ENCODE measurements around the gene IGF1. TPM values are rescaled to one million over a fixed set of nuclear protein-coding genes. Genes with fewer than 3 reads are reported as not detected.

The IGF1 gene
- total RNA-seq, 1 experiment from 2014 or later: not detected

DNA sequence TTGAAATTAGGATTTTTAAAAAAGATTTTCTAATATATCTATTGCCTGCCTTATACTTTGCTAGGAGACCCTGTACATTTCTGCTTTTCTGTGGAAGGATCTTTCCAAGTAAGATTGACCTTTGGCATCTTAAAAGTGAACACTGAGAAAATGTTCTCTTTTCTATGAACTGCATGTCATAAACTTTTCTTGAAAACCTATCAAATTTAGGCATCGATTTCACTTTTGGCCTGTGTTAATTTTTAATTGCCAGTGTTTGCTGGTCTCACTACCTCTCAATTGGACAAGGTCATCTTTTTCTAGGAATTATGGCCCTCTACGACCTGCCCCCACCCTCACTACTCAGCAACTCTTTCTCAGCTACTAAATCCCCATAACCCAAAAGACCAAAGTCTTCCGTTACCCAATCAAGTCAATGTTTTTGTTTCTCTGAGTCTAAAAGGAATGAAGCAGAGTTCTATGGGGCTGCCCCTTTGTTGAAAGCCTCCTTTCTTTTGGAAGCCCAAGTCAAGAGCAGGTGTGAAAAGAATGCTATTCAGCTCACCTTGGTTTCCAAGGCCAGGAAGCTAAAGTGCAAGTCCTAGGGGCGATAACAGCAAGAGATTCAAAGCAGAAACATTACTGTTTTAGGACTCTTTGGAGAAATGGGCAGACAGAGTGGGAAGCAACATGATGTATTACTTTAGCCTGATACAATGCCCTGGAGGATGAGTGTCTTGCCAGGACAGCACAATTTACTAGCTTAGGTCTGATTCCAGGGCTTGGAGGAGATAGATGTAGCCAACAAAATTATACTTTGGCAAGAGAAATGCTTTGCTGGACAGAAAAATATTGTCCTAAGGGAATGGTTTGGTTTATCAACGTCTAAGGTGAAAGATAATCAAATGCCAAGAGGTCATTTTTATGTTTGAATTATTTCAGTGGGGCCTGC is 55.0 kb downstream of the IGF1 start:
- H3K27ac Mint-ChIP-seq (ENCODE audit: unreplicated experiment): no peak overlapping the region
- TF ChIP-seq, protein P1, sequence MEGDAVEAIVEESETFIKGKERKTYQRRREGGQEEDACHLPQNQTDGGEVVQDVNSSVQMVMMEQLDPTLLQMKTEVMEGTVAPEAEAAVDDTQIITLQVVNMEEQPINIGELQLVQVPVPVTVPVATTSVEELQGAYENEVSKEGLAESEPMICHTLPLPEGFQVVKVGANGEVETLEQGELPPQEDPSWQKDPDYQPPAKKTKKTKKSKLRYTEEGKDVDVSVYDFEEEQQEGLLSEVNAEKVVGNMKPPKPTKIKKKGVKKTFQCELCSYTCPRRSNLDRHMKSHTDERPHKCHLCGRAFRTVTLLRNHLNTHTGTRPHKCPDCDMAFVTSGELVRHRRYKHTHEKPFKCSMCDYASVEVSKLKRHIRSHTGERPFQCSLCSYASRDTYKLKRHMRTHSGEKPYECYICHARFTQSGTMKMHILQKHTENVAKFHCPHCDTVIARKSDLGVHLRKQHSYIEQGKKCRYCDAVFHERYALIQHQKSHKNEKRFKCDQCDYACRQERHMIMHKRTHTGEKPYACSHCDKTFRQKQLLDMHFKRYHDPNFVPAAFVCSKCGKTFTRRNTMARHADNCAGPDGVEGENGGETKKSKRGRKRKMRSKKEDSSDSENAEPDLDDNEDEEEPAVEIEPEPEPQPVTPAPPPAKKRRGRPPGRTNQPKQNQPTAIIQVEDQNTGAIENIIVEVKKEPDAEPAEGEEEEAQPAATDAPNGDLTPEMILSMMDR (IDR thresholded peaks at IDR 0.05; ENCODE audit: unreplicated experiment): no peak
- no peaks in the 10 kb centered on the region for H3K27me3 Mint-ChIP-seq (ENCODE audit: unreplicated experiment)
- no peak for DNase-seq
- H3K9me3 Mint-ChIP-seq (ENCODE audit: low read depth, unreplicated experiment): peaks cover 8% of the 10 kb centered on the region
- CTCF ChIA-PET: no interaction called here
- no TSS peak for BruUV-seq (replicated peaks)
- intact Hi-C loops (cut with micrococcal nuclease; ENCODE audit: unreplicated experiment): no loop called here
- H3K4me3 Mint-ChIP-seq (ENCODE audit: low read depth, unreplicated experiment): no peak overlapping the region
- H3K36me3 Mint-ChIP-seq (ENCODE audit: insufficient read depth, unreplicated experiment): no peaks in the 10 kb centered on the region
- no peaks in the 10 kb centered on the region for H3K4me1 Mint-ChIP-seq (ENCODE audit: low read depth, unreplicated experiment)

DNA sequence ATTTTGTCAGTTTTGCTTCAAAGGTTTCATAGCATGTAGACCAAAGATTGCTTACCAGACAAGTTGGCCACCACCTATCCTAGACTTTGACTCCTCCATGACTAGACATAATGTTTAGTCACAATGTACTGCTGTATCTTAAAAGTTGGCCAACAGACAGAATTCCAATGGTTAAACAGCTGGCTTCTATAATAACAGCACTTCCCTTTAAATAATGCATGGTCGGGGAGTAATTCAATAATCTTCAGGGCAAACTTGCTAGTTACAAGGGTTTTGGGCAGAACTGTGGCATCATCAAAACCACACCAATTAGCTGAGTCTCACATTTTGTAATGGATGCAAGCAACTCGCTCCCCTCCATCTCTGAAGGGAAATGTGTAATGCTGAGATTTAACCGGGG is 56.9 kb downstream of the IGF1 start:
- BruUV-seq (replicated peaks): no TSS peak
- CTCF ChIA-PET: no interaction called here
- Mint-ChIP-seq H3K4me3 (ENCODE audit: low read depth, unreplicated experiment) (no peak overlapping the region), H3K27me3 (ENCODE audit: unreplicated experiment) (no peaks in the 10 kb centered on the region), H3K36me3 (ENCODE audit: insufficient read depth, unreplicated experiment) (no peaks in the 10 kb centered on the region), H3K9me3 (ENCODE audit: low read depth, unreplicated experiment) (peaks cover 12% of the 10 kb centered on the region), H3K4me1 (ENCODE audit: low read depth, unreplicated experiment) (no peaks in the 10 kb centered on the region), H3K27ac (ENCODE audit: unreplicated experiment) (no peak overlapping the region)
- DNase-seq: no peak
- intact Hi-C loops (cut with micrococcal nuclease; ENCODE audit: unreplicated experiment): no loop called here
- TF ChIP-seq, protein P1 (IDR thresholded peaks at IDR 0.05; ENCODE audit: unreplicated experiment): no peak

DNA sequence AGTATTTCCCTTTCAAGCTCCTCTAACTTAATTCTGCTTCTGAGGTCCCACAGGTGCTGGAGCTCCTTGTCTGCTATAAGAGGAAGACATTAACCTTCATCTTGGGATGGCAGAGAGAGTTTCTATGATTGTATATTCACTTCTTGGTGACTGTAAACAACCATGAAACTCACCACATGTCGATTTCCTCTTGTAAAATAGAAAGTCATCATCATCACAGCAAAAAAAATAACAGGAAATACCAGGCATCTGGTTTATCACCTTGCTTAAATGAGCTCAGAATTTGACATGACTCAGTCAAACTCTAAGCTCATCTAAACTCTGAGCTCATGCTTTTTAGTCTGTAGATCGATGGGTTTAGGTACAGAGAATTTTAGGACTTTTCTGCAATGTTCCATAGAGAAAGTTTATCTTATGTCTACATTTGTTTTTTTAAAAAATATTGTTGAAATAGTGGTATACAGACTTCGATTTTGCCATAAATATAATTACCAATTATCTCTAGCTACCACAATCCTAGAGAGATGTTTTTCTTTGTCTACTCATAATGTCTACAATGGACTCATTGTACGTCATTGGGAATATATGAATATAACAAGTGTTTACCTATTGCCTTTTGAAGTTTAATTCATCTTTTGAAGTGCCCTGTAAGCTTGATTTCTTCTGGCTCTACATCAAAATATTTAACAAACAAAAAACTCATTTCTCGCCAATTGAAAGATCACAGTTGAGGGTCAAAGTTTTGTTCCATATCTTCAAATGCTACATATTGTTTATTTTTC is 58.4 kb downstream of the IGF1 start:
- no peak for DNase-seq
- no TSS peak for BruUV-seq (replicated peaks)
- Mint-ChIP-seq H3K9me3 (ENCODE audit: low read depth, unreplicated experiment) (peaks cover 20% of the 10 kb centered on the region), H3K4me1 (ENCODE audit: low read depth, unreplicated experiment) (no peaks in the 10 kb centered on the region), H3K4me3 (ENCODE audit: low read depth, unreplicated experiment) (no peak overlapping the region), H3K36me3 (ENCODE audit: insufficient read depth, unreplicated experiment) (no peaks in the 10 kb centered on the region), H3K27me3 (ENCODE audit: unreplicated experiment) (no peaks in the 10 kb centered on the region), H3K27ac (ENCODE audit: unreplicated experiment) (no peak overlapping the region)
- TF ChIP-seq, protein P1 (IDR thresholded peaks at IDR 0.05; ENCODE audit: unreplicated experiment): no peak
- intact Hi-C loops (cut with micrococcal nuclease; ENCODE audit: unreplicated experiment): no loop called here
- CTCF ChIA-PET: no interaction called here

DNA sequence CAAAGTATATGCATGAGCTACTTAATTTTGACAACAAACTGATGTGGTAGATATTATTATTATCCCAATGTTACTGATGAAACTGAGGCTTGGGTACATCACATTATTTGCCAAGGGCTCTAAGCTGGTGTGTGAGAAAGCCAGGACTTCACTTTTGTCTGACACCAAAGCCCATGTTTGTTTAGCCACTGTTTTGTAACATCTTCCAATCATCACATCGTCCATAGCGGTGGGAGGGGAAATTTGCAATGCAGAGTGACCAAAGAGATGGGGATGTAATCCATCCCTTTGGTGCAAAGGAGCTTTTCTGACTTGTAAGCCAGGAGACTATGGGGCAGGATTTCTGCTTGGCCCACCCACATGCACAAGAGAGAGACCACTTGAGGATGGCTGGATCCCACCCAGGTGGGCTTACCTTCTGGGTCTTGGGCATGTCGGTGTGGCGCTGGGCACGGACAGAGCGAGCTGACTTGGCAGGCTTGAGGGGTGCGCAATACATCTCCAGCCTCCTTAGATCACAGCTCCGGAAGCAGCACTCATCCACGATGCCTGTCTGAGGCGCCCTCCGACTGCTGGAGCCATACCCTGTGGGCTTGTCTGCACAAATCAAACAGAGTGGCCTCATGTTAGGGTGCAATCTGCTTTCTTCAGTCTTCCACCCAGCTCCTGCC is 61.1 kb downstream of the IGF1 start:
- intact Hi-C loops (cut with micrococcal nuclease; ENCODE audit: unreplicated experiment): no loop called here

More for the DNA sequence above, 61.1 kb downstream of the IGF1 start:
- Mint-ChIP-seq H3K9me3 (ENCODE audit: low read depth, unreplicated experiment) (peaks cover 21% of the 10 kb centered on the region), H3K27me3 (ENCODE audit: unreplicated experiment) (no peaks in the 10 kb centered on the region), H3K4me3 (ENCODE audit: low read depth, unreplicated experiment) (no peak overlapping the region), H3K27ac (ENCODE audit: unreplicated experiment) (no peak overlapping the region), H3K36me3 (ENCODE audit: insufficient read depth, unreplicated experiment) (no peaks in the 10 kb centered on the region), H3K4me1 (ENCODE audit: low read depth, unreplicated experiment) (no peaks in the 10 kb centered on the region)
- TF ChIP-seq, protein P1 (IDR thresholded peaks at IDR 0.05; ENCODE audit: unreplicated experiment): no peak
- DNase-seq: no peak
- no TSS peak for BruUV-seq (replicated peaks)
- CTCF ChIA-PET: interaction anchor here (0.7 kb wide), 1 partner anchor 452 kb away, joined by 3 read pairs; no protein-coding TSS in a partner anchor
